HG03159 (cell line): ENCODE results near the gene AKAP6.

Experiments used
- ATAC-seq: cut with Tn5 transposase; IDR thresholded peaks from one replicate; pipeline ENCODE4 v1.9.1; 2021; ENCODE audit warnings: mild to moderate bottlenecking, moderate library complexity; ENCODE audit not compliant: unreplicated experiment

AKAP6 gene, protein sequence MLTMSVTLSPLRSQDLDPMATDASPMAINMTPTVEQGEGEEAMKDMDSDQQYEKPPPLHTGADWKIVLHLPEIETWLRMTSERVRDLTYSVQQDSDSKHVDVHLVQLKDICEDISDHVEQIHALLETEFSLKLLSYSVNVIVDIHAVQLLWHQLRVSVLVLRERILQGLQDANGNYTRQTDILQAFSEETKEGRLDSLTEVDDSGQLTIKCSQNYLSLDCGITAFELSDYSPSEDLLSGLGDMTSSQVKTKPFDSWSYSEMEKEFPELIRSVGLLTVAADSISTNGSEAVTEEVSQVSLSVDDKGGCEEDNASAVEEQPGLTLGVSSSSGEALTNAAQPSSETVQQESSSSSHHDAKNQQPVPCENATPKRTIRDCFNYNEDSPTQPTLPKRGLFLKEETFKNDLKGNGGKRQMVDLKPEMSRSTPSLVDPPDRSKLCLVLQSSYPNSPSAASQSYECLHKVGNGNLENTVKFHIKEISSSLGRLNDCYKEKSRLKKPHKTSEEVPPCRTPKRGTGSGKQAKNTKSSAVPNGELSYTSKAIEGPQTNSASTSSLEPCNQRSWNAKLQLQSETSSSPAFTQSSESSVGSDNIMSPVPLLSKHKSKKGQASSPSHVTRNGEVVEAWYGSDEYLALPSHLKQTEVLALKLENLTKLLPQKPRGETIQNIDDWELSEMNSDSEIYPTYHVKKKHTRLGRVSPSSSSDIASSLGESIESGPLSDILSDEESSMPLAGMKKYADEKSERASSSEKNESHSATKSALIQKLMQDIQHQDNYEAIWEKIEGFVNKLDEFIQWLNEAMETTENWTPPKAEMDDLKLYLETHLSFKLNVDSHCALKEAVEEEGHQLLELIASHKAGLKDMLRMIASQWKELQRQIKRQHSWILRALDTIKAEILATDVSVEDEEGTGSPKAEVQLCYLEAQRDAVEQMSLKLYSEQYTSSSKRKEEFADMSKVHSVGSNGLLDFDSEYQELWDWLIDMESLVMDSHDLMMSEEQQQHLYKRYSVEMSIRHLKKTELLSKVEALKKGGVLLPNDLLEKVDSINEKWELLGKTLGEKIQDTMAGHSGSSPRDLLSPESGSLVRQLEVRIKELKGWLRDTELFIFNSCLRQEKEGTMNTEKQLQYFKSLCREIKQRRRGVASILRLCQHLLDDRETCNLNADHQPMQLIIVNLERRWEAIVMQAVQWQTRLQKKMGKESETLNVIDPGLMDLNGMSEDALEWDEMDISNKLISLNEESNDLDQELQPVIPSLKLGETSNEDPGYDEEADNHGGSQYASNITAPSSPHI (N-terminal part only)

DNA sequence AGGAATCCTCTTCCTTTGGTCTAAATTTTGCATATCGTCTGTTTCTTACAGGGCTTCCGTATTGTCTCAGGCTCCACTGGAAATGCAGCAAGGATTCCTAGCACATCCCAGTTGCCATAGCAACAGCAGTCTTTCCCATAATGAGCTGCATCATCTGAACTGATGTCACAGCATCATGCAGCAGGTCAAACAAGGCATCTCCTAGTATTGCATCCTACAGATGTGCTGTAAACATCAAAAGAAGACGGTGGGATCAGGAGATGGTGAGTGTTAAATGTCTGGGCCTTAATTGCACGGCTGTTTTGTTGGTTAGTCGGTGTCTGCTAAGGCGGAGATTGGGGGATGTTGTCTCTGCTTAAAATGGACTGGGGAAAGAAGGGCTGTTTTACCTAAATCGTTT lies at the start of gene AKAP6:
Gene AKAP6, plus strand, starts transcription at position 153 of the 400 bp plus-strand sequence. CDS start 104,196 bp downstream, outside the sequence.
- ATAC-seq, result no peak

DNA sequence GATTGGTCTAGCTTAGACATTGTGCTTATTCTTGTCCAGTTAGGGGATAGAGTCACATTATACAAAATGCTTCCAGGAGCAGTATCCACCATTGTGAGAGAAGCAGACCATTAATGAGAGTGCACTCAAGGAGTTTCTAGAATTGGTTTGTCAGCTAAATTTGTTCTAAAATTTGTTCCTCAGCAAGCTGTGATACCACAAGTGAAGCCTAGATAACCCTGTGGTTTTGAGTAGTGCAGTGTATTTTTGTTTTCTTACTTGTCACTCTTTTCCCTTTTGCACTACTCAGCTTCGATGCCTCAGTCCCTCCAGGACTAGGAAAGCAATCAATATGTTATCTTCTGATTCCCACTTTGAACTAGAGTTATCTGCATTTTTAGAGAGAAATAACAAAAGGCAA lies 42.5 kb upstream of the AKAP6 start:
- no peak for ATAC-seq

DNA sequence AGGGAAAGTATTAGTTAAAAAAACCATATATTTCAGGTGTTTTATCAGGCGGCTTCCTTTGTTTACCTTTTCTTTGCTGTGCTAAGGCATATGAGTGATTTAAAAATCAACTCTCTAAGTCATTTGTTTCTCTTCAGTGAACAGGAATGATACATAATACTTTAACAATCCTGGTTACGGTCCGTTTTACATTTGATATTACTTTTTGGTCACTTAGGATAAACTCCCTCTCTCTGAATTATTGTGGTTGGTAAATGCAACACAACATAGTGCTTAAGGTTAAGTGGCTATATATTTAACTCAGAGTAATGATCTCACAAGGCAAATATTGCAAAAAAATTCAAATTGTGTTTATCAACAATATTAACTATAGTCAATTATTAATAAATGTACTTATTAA lies 32.7 kb upstream of the AKAP6 start:
- no peak for ATAC-seq

- no peak for ATAC-seq
These were observed 30.8 kb upstream of the AKAP6 start for GRCh38 chr14:32298346-32298745.

DNA sequence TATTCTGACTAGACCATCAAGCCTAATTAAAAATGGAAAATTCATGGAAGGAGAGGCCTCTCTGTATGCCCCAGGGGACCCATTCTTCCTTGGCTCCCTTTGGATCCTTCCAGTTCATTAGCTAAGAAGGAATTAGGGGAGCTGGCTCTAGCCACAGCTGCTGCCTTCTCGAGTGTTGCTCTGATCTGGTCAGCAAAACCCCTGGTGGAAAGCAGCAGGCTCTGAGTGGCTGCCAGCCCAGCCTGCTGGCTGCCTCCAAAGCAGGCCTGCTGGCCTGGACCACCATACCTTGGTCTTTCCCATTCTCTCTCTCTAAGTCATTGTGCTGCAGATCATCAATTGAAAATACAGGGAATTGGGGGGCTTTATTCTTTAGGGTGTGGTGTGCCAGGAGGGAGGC lies 29.0 kb upstream of the AKAP6 start:
- ATAC-seq, result no peak

DNA sequence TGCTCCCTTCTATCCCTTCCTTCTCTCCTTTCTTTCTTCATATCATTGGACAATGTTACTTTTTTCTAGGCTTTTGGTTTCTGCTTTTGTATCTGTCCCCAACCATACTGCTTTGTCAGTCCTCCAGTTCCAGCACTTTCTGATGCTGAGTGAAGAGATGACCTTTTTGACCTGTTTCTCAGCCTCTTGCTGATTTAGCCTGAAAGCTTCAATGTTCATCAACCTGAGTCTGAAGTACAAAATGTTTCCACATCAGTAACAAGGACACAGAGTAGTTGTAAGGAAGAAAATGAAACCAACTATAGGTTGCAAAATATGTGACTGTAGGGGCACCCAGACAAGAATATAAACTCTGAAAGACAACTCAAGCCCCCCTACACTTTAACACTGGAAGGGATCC lies 25.2 kb upstream of the AKAP6 start:
- ATAC-seq, result no peak

GRCh38 chr14:32304296-32304695 lies 24.8 kb upstream of the AKAP6 start:
- ATAC-seq, result no peak

- no peak for ATAC-seq
These were observed 22.5 kb upstream of the AKAP6 start for GRCh38 chr14:32306549-32306948.

GRCh38 chr14:32307881-32308582 lies 21.1 kb upstream of the AKAP6 start:
- no peak for ATAC-seq

- no peak for ATAC-seq
These were observed 18.2 kb upstream of the AKAP6 start for GRCh38 chr14:32310876-32311275.

GRCh38 chr14:32311294-32312009 lies 17.6 kb upstream of the AKAP6 start:
- no peak for ATAC-seq

- ATAC-seq, result no peak
These were observed 17.1 kb upstream of the AKAP6 start for GRCh38 chr14:32312010-32312331.

DNA sequence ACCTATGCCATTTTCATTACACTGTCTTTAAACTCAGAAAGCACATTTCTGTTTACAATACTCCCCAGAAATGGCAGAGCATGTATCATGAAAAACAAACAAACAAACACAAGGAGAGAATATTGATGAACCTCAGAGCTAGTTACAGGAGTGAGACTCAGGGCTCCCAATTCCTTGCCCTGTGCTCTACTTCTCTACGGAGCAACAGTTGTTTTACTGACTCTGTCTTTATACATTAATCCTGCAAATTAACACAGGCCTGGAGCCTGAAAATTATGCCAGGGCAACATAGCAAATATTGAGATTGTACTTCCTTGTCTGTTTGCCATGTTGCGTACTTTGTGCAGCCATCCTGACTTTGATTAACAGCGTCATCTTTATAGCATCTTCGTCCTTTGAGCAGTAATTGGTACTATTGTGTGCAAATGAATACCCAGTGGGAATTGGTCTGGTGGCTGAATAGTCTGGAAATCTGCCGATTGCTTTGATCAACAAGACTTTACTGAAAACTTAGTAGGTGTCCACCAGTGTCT lies 15.2 kb upstream of the AKAP6 start:
- no peak for ATAC-seq

GRCh38 chr14:32318087-32318795 lies 10.9 kb upstream of the AKAP6 start:
- ATAC-seq, result no peak

- ATAC-seq, result no peak
These were observed 9.6 kb upstream of the AKAP6 start for GRCh38 chr14:32319368-32320049.

DNA sequence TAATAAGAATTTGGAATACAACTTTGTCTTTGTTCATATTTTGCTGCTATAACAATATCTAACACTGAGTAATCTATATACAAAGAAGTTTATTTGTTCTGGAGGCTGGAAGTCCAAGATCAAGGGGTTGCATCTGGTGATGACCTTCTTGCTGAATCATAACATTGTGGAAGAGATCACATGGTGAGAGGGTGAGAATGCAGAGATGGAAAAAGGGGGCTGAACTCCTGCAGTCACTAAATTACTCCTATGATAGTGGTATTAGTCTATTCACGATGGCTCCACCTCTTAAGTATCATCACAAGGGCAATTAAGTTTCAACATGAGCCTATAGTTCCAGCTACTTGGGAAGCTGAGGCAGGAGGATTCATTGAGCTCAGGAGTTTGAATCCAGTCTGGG lies 4.5 kb upstream of the AKAP6 start:
- ATAC-seq, result no peak

GRCh38 chr14:32327255-32327961 lies 1.7 kb upstream of the AKAP6 start:
- ATAC-seq, result no peak

DNA sequence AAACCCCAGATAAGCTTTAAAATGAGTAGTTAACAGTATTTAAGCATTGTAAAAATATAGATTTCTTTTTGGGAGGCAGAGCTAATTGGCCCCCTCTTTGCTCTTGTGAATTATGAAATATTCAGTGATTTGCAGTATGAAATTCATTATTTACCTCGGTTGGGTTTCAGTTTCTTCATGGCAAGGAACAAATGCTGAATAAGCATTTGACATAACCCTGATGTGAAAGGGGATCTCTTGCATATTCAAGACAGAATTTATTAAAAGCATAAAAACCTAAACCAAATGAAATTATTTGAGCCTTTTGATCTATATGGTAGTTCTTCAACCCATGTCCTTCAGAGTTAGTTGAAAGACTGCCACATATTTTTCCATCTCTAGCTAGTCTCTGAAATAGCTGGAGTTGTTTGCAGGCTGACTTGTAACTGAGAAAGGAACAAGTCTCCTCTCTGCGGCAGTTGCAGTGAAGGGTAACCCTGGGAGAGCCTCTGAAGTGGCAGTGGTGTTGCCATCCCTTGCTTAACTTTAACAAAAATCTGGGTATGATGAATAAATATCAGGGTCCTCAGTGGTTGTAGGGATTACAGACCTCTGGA lies 690 bp downstream of the AKAP6 start:
- no peak for ATAC-seq
